Panc1 (cell line): ENCODE measurements around the gene LIMS3.
"Not testable (repeated sequence)": the region's sequence is repeated elsewhere in the genome, so short reads cannot be mapped to it uniquely, and the experiment has no call there.

ENCODE experiments used
- CTCF ChIP-seq: fragments of 450-650 bp; IDR thresholded peaks from 2 replicates; pipeline ENCODE4 v1.5.1; 2017; ENCODE audit warnings: mild to moderate bottlenecking
- POLR2AphosphoS5 ChIP-seq: IDR thresholded peaks from 2 replicates; pipeline ENCODE4 v1.6.1; 2012; ENCODE audit warnings: mild to moderate bottlenecking, low read depth, low read length, moderate library complexity
- SIN3A ChIP-seq: IDR thresholded peaks from 2 replicates; pipeline ENCODE4 v1.6.1; 2012; ENCODE audit warnings: low read depth, mild to moderate bottlenecking, low read length, moderate library complexity, borderline replicate concordance; ENCODE audit not compliant: insufficient read depth

DNA sequence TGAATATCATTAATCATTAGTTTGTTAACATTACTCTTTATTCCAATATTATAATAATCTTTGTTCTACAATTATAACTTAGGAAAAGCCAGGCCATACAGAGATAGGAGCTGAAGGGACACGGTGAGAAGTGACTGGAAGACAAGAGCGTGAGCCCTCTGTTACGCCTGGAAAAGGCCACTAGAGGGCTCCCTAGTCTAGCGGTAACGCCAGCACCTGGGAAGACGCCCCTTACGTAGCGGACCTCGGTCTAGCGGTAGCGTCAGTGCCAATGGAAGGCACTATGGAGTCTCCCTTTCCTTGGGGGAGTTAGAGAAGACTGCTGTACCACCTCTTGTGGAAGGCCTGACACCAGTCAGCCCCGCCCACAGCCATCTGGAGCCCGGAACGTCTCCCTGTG is 71.4 kb downstream of the LIMS3 start:
- not testable (repeated sequence) for TF ChIP-seq CTCF, POLR2AphosphoS5, SIN3A
